Glomerular endothelial cell (primary cell): ENCODE results near the gene FSTL1. TPM values are rescaled to one million over a fixed set of nuclear protein-coding genes. Genes with fewer than 3 reads are reported as not detected.

Experiments used
- DNase-seq: peaks from one replicate; pipeline ENCODE4 v3.0.0-alpha.2; 2011; ENCODE audit warnings: low read depth, low spot score; ENCODE audit errors: extremely low read depth
- total RNA-seq: library from RNA; depleted of rRNA; stranded (reverse); fragments of >200 nt; gene quantifications from 2 replicates; pipeline ENCODE4 v1.2.3, GENCODE V29; 2015

Gene FSTL1
- total RNA-seq, 1 donor from 2014 or later, result 489 TPM

- DNase-seq, result no peak
These were observed 18.0 kb upstream of the FSTL1 start for GRCh38 chr3:120468635-120469295.

- DNase-seq, result no peak
These were observed 11.7 kb upstream of the FSTL1 start for GRCh38 chr3:120462409-120462959.

GRCh38 chr3:120461416-120461815, 10.6 kb upstream of the FSTL1 start:
- DNase-seq, result no peak

GRCh38 chr3:120460862-120461261, 10.1 kb upstream of the FSTL1 start:
- DNase-seq, result no peak

- DNase-seq, result no peak
These were observed 9.5 kb upstream of the FSTL1 start for GRCh38 chr3:120460181-120460790.

GRCh38 chr3:120459196-120459595, 8.4 kb upstream of the FSTL1 start:
- no peak for DNase-seq

GRCh38 chr3:120457827-120458226, 7.0 kb upstream of the FSTL1 start:
- DNase-seq, result no peak

- DNase-seq, result no peak
These were observed 3.4 kb upstream of the FSTL1 start for GRCh38 chr3:120454076-120454689.

GRCh38 chr3:120452816-120453215, 2.0 kb upstream of the FSTL1 start:
- DNase-seq, result no peak

- DNase-seq, result no peak
These were observed 1.0 kb upstream of the FSTL1 start for GRCh38 chr3:120451806-120452205.

- DNase-seq, result no peak
These were observed 525 bp upstream of the FSTL1 start for GRCh38 chr3:120451272-120451761.

GRCh38 chr3:120449701-120450599, 842 bp downstream of the FSTL1 start:
- DNase-seq, result no peak

GRCh38 chr3:120449251-120449650, 1.5 kb downstream of the FSTL1 start:
- DNase-seq, result no peak

- no peak for DNase-seq
These were observed 2.0 kb downstream of the FSTL1 start for GRCh38 chr3:120448756-120449155.

GRCh38 chr3:120446891-120447668, 3.7 kb downstream of the FSTL1 start:
- DNase-seq, result no peak

GRCh38 chr3:120445654-120446053, 5.1 kb downstream of the FSTL1 start:
- DNase-seq, result no peak

- DNase-seq, result no peak
These were observed 7.1 kb downstream of the FSTL1 start for GRCh38 chr3:120443626-120444123.

- DNase-seq, result no peak
These were observed 7.7 kb downstream of the FSTL1 start for GRCh38 chr3:120442975-120443517.

GRCh38 chr3:120441776-120442175, 9.0 kb downstream of the FSTL1 start:
- DNase-seq, result no peak
